Measurements from ENCODE around the gene ZNF830. TPM values are rescaled to one million over a fixed set of nuclear protein-coding genes. Genes with fewer than 3 reads are reported as not detected.
A peak's percentile ranks its signal among the peaks of the same experiment; 100 is the strongest.
"Not testable (repeated sequence)": the region's sequence is repeated elsewhere in the genome, so short reads cannot be mapped to it uniquely, and the experiment has no call there.

The ZNF830 gene
- total RNA-seq, 1 donor from 2014 or later = 21.3 TPM

DNA sequence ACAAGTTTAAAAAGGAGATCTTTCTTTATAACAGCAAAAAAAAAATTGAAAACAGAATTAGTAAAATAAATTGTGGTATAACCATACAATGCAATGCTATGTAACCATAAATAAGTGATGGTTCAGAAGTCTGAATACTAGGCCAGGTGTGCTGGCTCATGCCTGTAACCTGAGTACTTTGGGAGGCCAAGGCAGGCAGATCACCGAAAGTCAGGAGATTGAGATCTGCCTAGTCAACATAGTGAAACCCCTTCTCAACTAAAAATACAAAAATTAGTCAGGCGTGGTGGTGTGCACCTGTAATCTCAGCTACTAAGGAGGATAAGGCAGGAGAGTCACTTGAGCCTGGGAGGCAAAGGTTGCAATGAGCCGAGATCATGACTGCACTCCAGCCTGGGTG is 34.7 kb upstream of the ZNF830 start:
- TF ChIP-seq, protein P1, sequence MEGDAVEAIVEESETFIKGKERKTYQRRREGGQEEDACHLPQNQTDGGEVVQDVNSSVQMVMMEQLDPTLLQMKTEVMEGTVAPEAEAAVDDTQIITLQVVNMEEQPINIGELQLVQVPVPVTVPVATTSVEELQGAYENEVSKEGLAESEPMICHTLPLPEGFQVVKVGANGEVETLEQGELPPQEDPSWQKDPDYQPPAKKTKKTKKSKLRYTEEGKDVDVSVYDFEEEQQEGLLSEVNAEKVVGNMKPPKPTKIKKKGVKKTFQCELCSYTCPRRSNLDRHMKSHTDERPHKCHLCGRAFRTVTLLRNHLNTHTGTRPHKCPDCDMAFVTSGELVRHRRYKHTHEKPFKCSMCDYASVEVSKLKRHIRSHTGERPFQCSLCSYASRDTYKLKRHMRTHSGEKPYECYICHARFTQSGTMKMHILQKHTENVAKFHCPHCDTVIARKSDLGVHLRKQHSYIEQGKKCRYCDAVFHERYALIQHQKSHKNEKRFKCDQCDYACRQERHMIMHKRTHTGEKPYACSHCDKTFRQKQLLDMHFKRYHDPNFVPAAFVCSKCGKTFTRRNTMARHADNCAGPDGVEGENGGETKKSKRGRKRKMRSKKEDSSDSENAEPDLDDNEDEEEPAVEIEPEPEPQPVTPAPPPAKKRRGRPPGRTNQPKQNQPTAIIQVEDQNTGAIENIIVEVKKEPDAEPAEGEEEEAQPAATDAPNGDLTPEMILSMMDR (IDR thresholded peaks at IDR 0.05; ENCODE audit: unreplicated experiment) = no peak
- no peaks in the 10 kb centered on the region for H3K9me3 Mint-ChIP-seq (ENCODE audit: low read depth)
- no peaks in the 10 kb centered on the region for H3K4me1 Mint-ChIP-seq (ENCODE audit: low read depth)
- H3K36me3 Mint-ChIP-seq (ENCODE audit: insufficient read depth) = no peaks in the 10 kb centered on the region
- no peak for DNase-seq (ENCODE audit: low spot score, unreplicated experiment)
- no peaks in the 10 kb centered on the region for H3K27me3 Mint-ChIP-seq
- no peak overlapping the region for H3K4me3 Mint-ChIP-seq (ENCODE audit: low read depth)
- H3K27ac Mint-ChIP-seq = no peak overlapping the region

- no peak for DNase-seq (ENCODE audit: low spot score, unreplicated experiment)
Observed at GRCh38 chr17:34930283-34930682, 31.1 kb upstream of the ZNF830 start.

GRCh38 chr17:34950780-34951179 is 10.6 kb upstream of the ZNF830 start:
- not testable (repeated sequence) for H3K36me3 Mint-ChIP-seq (ENCODE audit: insufficient read depth); H3K9me3 Mint-ChIP-seq (ENCODE audit: low read depth); H3K4me3 Mint-ChIP-seq (ENCODE audit: low read depth); H3K4me1 Mint-ChIP-seq (ENCODE audit: low read depth); H3K27ac Mint-ChIP-seq; DNase-seq (ENCODE audit: low spot score, unreplicated experiment)
- H3K27me3 Mint-ChIP-seq = peaks cover 22% of the 10 kb centered on the region

More at GRCh38 chr17:34930283-34930682, 31.1 kb upstream of the ZNF830 start:
- H3K27me3 Mint-ChIP-seq = peaks cover 4% of the 10 kb centered on the region
- no peaks in the 10 kb centered on the region for H3K4me1 Mint-ChIP-seq (ENCODE audit: low read depth)
- H3K9me3 Mint-ChIP-seq (ENCODE audit: low read depth) = no peaks in the 10 kb centered on the region
- no peak overlapping the region for H3K4me3 Mint-ChIP-seq (ENCODE audit: low read depth)
- peak overlapping the region; percentile 12 for H3K27ac Mint-ChIP-seq
- TF ChIP-seq, protein P1 (IDR thresholded peaks at IDR 0.05; ENCODE audit: unreplicated experiment) = no peak
- no peaks in the 10 kb centered on the region for H3K36me3 Mint-ChIP-seq (ENCODE audit: insufficient read depth)

DNA sequence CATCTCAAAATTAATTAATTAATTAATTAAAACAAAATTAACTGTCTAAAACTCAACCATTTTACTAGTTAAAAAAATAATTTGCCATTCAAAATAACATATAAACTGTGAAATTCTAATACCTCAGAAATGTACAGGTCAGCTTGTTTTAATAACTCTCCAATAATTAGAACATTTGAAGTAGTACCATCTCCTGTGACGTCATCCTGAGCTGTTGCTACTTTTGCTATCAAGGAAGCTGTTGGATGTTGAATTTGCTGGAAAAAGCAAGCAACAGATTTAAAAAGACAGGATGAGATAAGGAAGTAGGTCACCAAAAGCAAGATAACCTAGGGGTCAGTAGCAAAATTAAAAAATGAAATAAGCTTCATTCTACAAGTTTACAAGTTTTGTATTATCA is 2.9 kb upstream of the ZNF830 start:
- no peak overlapping the region for H3K4me3 Mint-ChIP-seq (ENCODE audit: low read depth)
- peaks cover 10% of the 10 kb centered on the region for H3K4me1 Mint-ChIP-seq (ENCODE audit: low read depth)
- H3K36me3 Mint-ChIP-seq (ENCODE audit: insufficient read depth) = peaks cover 4% of the 10 kb centered on the region
- no peak for DNase-seq (ENCODE audit: low spot score, unreplicated experiment)
- H3K9me3 Mint-ChIP-seq (ENCODE audit: low read depth) = no peaks in the 10 kb centered on the region
- no peak overlapping the region for H3K27ac Mint-ChIP-seq
- TF ChIP-seq, protein P1 (IDR thresholded peaks at IDR 0.05; ENCODE audit: unreplicated experiment) = no peak
- peaks cover 21% of the 10 kb centered on the region for H3K27me3 Mint-ChIP-seq

DNA sequence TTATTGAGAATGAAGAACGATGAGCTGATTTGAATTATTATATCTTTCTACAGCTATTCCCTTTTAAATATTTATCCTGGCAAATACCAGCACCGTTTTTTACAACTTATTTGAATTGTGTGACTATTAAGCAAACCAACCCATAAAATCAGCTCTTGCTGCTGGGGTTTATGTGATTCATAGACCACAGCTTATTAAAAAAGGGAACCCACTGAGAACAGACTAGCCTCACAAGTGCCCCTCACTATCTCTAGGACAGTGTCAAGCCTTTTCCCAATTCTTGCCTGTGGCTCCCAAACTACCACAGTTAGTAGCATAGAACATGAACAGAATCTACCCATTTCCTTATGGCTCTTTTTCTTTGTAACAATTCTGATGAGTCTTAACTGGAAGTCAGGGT is 12.8 kb downstream of the ZNF830 start:
- Mint-ChIP-seq H3K4me3 (ENCODE audit: low read depth) (no peak overlapping the region), H3K4me1 (ENCODE audit: low read depth) (no peaks in the 10 kb centered on the region), H3K36me3 (ENCODE audit: insufficient read depth) (no peaks in the 10 kb centered on the region), H3K27ac (no peak overlapping the region), H3K9me3 (ENCODE audit: low read depth) (no peaks in the 10 kb centered on the region), H3K27me3 (no peaks in the 10 kb centered on the region)
- no peak for DNase-seq (ENCODE audit: low spot score, unreplicated experiment)
- TF ChIP-seq, protein P1 (IDR thresholded peaks at IDR 0.05; ENCODE audit: unreplicated experiment) = no peak
